ENCODE data around the gene SORBS1.

SORBS1 gene

DNA sequence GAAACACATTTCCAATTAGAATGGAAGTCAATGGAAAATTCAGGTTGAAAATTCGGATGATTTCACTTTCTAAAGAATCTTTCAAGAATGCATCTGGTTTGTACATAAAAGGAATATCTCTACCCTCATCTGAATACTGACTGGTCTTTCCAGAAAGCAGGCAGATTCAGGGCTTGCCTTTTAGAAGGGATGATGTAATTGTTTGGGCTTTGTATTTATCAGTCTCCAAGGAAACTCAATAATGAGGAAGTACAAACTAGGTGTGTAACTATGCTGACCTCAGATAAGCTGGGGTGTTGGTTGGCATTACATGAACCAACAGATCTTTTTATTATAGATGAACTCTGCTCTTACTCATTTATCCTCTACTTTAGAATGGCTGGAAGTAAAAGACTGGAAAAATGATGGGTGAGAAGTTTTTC is 294.5 kb downstream of the SORBS1 start:
- DNase-seq (ENCODE audit: low read depth), result no peak

GRCh38 chr10:95265572-95265971 is 295.6 kb downstream of the SORBS1 start:
- no peak for DNase-seq (ENCODE audit: low read depth)

DNA sequence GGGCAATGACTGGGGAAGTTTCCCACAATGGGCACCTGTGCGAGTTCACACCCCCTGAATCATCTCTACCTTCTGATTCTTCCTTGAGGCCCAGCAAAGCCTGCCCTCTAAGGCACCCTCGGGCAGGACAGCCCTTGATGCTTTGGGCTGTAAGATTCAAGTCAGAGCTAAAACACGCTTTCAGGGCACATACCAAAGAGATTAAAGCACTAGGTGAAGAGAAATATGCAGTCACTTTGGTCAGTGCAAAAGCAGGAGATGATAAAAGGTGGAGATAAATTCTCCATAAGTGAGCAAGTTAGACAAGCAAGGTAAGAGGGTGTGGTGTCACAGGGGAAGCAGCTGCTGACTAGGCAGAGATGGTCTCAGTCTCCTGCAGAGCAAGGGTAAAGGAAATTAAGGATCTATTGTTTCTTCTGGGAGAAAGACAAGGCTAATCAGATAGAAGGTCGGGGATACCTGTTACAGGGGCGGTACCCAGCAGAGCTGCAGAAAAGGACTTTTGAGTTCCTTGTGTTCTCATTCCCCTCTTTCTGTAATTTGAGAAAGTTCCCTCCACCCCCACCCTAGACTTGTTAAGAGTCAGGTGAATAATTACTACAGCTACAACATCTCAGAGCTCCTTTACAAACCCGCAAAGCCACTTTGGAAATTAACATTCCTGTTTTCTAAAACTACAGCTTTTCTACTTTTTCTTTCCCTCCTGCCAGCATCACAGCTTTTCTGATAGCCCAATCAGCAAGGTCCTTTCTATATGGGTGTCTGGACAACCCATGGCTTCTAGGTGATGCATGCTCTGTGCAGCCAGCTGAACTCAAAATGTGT is 296.7 kb downstream of the SORBS1 start:
- no peak for DNase-seq (ENCODE audit: low read depth)

DNA sequence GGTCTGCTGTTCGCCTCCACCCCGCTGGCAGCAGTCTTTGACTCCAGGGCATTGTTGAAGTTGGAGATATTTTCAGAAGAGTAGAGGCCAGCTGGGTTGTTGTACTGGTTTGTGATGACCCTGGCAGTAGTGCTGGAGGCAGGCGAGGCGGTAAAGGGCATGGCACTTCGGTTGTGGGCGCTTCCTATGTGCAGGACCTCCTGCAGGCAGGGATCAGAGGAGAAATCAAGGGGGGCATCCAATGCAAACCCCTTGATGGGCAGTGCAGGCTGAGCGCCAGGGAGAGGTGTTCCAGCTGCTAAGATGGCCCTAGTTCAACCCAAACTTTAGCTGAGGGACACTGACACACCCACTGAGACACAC is 297.3 kb downstream of the SORBS1 start:
- DNase-seq (ENCODE audit: low read depth), result no peak

- no peak for DNase-seq (ENCODE audit: low read depth)
Observed at GRCh38 chr10:95262763-95263518, 298.2 kb downstream of the SORBS1 start.

GRCh38 chr10:95261926-95262325 is 299.2 kb downstream of the SORBS1 start:
- no peak for DNase-seq (ENCODE audit: low read depth)

Measured in stimulated activated CD4-positive, alpha-beta T cell treated with anti-CD3 and anti-CD28 coated beads, Interleukin-2, amount 100 ng/mL, for 4 hours (primary cell).